T-helper 1 cell (primary cell): ENCODE data around the gene ITCH.
"Not testable (repeated sequence)": the region's sequence is repeated elsewhere in the genome, so short reads cannot be mapped to it uniquely, and the experiment has no call there.

Experiments used
- DNase-seq, 5 donors: peaks; one replicate each; pipeline ENCODE4 v3.0.0-alpha.2; 2012 to 2020

ITCH gene

GRCh38 chr20:34472246-34472925 is 109.3 kb downstream of the ITCH start:
- no peak for DNase-seq

GRCh38 chr20:34473262-34473883 is 110.3 kb downstream of the ITCH start:
- DNase-seq, result peak in 1 of 5 donors; percentile 12

- peak in 1 of 5 donors; percentile 4 for DNase-seq
Measured at GRCh38 chr20:34475979-34476736, 113.1 kb downstream of the ITCH start.

GRCh38 chr20:34479627-34480026 is 116.6 kb downstream of the ITCH start:
- DNase-seq, result no peak

GRCh38 chr20:34482154-34482553 is 119.1 kb downstream of the ITCH start:
- DNase-seq, result not testable (repeated sequence)

GRCh38 chr20:34483585-34484220 is 120.6 kb downstream of the ITCH start:
- not testable (repeated sequence) for DNase-seq

- no peak for DNase-seq
Measured at GRCh38 chr20:34485068-34485634, 122.1 kb downstream of the ITCH start.

- no peak for DNase-seq
Measured at GRCh38 chr20:34491226-34491931, 128.3 kb downstream of the ITCH start.

GRCh38 chr20:34491932-34492509 is 128.9 kb downstream of the ITCH start:
- no peak for DNase-seq

- DNase-seq, result no peak
Measured at GRCh38 chr20:34493646-34494045, 130.6 kb downstream of the ITCH start.

- DNase-seq, result no peak
Measured at GRCh38 chr20:34495307-34495706, 132.2 kb downstream of the ITCH start.

GRCh38 chr20:34495916-34496315 is 132.8 kb downstream of the ITCH start:
- no peak for DNase-seq

GRCh38 chr20:34497596-34497995 is 134.5 kb downstream of the ITCH start:
- not testable (repeated sequence) for DNase-seq

GRCh38 chr20:34500823-34501222 is 137.8 kb downstream of the ITCH start:
- no peak for DNase-seq

- no peak for DNase-seq
Measured at GRCh38 chr20:34506480-34506879, 143.4 kb downstream of the ITCH start.

- no peak for DNase-seq
Measured at GRCh38 chr20:34507702-34508413, 144.8 kb downstream of the ITCH start.

GRCh38 chr20:34510575-34510974 is 147.5 kb downstream of the ITCH start:
- DNase-seq, result no peak

- DNase-seq, result no peak
Measured at GRCh38 chr20:34511891-34512265, 148.8 kb downstream of the ITCH start.

- no peak for DNase-seq
Measured at GRCh38 chr20:34512266-34512954, 149.3 kb downstream of the ITCH start.

- no peak for DNase-seq
Measured at GRCh38 chr20:34512955-34513419, 149.9 kb downstream of the ITCH start.
